Calu3 (cell line): ENCODE measurements around the gene THSD7B. TPM values are rescaled to one million over a fixed set of nuclear protein-coding genes. Genes with fewer than 3 reads are reported as not detected.

ENCODE experiments used
- BruUV-seq: library from RNA; stranded (reverse); fragments of 400-500 nt; replicated peaks from 2 replicates; lab custom pipeline; 2021; lab: Mats Ljungman, UMichigan
- CTCF ChIA-PET: fragments of 300-600 bp; sonication (Branson Sonifier 250); formaldehyde crosslinking; loops from one replicate; lab custom pipeline; 2022; ENCODE audit warnings: antibody characterized with exemption; lab: Charles Lee
- DNase-seq: peaks from one replicate; pipeline ENCODE4 v3.0.0; 2022
- H3K27ac Mint-ChIP-seq: one replicate; pipeline ENCODE4 v1.8.0; 2022; ENCODE audit warnings: mixed read lengths; ENCODE audit not compliant: unreplicated experiment
- H3K27me3 Mint-ChIP-seq: one replicate; pipeline ENCODE4 v1.8.0; 2022; ENCODE audit warnings: mixed read lengths; ENCODE audit not compliant: unreplicated experiment
- H3K36me3 Mint-ChIP-seq: one replicate; pipeline ENCODE4 v1.8.0; 2022; ENCODE audit warnings: mild to moderate bottlenecking, moderate library complexity, mixed read lengths; ENCODE audit not compliant: insufficient read depth, unreplicated experiment
- H3K4me1 Mint-ChIP-seq: one replicate; pipeline ENCODE4 v1.8.0; 2022; ENCODE audit warnings: mild to moderate bottlenecking, low read depth, mixed read lengths; ENCODE audit not compliant: unreplicated experiment
- H3K4me3 Mint-ChIP-seq: one replicate; pipeline ENCODE4 v1.8.0; 2022; ENCODE audit warnings: mild to moderate bottlenecking, low read depth, moderate library complexity, mixed read lengths; ENCODE audit not compliant: unreplicated experiment
- H3K9me3 Mint-ChIP-seq: one replicate; pipeline ENCODE4 v1.8.0; 2022; ENCODE audit warnings: low read depth, mixed read lengths; ENCODE audit not compliant: unreplicated experiment
- intact Hi-C: fragments of 100-400 bp; cut with micrococcal nuclease; formaldehyde crosslinking; loops from one replicate; pipeline ENCODE4 v1.10.0; 2022; ENCODE audit not compliant: unreplicated experiment
- total RNA-seq: library from RNA; stranded (reverse); gene quantifications from 2 replicates; pipeline ENCODE4 v1.2.3, GENCODE V29; 2022
- TF ChIP-seq, protein P1 (sequence below): fragments of 200-600 bp; IDR thresholded peaks from one replicate; pipeline ENCODE4 v1.8.0; 2022; ENCODE audit warnings: antibody characterized with exemption; ENCODE audit not compliant: unreplicated experiment

Gene THSD7B
- total RNA-seq, 1 experiment from 2014 or later: not detected

DNA sequence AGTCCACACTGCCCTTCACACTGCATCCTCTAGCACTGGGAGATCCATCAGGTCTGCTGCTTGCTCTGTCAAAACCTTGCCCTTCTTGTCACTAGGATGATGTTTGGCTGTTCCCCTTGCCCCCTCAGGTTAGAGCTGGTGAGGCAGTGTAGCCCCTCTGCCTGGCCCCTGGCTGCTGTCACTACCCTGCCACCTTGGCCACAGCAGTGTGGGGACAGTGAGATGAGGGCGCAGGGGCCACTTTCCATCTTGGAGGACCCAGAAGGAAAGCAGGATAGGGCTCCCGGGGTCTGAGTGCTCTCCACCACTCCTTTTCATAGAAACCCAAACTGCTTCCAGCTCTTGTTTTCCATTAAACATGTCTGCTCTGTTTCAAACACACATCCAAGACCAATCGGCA lies 19.9 kb downstream of the THSD7B start:
- no peaks in the 10 kb centered on the region for H3K27me3 Mint-ChIP-seq
- DNase-seq: no peak
- H3K9me3 Mint-ChIP-seq: peaks cover 5% of the 10 kb centered on the region
- H3K4me1 Mint-ChIP-seq: no peaks in the 10 kb centered on the region
- intact Hi-C loops: no loop called here
- TF ChIP-seq, protein P1, sequence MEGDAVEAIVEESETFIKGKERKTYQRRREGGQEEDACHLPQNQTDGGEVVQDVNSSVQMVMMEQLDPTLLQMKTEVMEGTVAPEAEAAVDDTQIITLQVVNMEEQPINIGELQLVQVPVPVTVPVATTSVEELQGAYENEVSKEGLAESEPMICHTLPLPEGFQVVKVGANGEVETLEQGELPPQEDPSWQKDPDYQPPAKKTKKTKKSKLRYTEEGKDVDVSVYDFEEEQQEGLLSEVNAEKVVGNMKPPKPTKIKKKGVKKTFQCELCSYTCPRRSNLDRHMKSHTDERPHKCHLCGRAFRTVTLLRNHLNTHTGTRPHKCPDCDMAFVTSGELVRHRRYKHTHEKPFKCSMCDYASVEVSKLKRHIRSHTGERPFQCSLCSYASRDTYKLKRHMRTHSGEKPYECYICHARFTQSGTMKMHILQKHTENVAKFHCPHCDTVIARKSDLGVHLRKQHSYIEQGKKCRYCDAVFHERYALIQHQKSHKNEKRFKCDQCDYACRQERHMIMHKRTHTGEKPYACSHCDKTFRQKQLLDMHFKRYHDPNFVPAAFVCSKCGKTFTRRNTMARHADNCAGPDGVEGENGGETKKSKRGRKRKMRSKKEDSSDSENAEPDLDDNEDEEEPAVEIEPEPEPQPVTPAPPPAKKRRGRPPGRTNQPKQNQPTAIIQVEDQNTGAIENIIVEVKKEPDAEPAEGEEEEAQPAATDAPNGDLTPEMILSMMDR: no peak
- H3K36me3 Mint-ChIP-seq: no peaks in the 10 kb centered on the region
- H3K27ac Mint-ChIP-seq: no peak overlapping the region
- CTCF ChIA-PET: no interaction called here
- BruUV-seq: no TSS peak
- H3K4me3 Mint-ChIP-seq: no peak overlapping the region

GRCh38 chr2:136787970-136788369 lies 22.6 kb downstream of the THSD7B start:
- Mint-ChIP-seq H3K36me3 (no peaks in the 10 kb centered on the region), H3K27me3 (no peaks in the 10 kb centered on the region), H3K9me3 (peaks cover 2% of the 10 kb centered on the region), H3K27ac (no peak overlapping the region), H3K4me1 (no peaks in the 10 kb centered on the region), H3K4me3 (no peak overlapping the region)
- no TSS peak for BruUV-seq
- TF ChIP-seq, protein P1: no peak
- CTCF ChIA-PET: no interaction called here
- intact Hi-C loops: no loop called here
- no peak for DNase-seq

GRCh38 chr2:136796339-136796738 lies 31.0 kb downstream of the THSD7B start:
- DNase-seq: no peak
- no peaks in the 10 kb centered on the region for H3K36me3 Mint-ChIP-seq
- H3K9me3 Mint-ChIP-seq: peaks cover 6% of the 10 kb centered on the region
- H3K27ac Mint-ChIP-seq: no peak overlapping the region
- H3K4me3 Mint-ChIP-seq: no peak overlapping the region
- CTCF ChIA-PET: no interaction called here
- no TSS peak for BruUV-seq
- H3K27me3 Mint-ChIP-seq: no peaks in the 10 kb centered on the region
- intact Hi-C loops: no loop called here
- TF ChIP-seq, protein P1: no peak
- H3K4me1 Mint-ChIP-seq: no peaks in the 10 kb centered on the region

DNA sequence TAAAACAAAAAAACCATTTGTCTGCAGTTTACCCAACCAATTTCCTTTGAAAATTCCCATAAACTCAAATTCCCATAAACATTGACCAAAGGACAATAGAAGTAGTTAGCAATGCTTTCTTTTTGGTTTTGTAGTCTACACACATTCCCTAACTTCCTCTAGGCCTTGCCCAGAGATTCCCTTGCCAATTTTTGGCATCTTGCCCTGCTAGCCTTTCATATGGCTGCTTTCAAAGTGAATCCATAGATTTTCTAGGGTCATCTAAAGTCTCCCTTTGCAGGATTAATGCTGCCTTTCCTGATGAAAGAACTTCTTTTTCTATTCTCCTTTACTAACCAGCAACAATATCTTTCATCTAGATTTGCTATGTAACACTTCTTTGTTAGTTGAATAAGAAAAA lies 33.4 kb downstream of the THSD7B start:
- no peak overlapping the region for H3K4me3 Mint-ChIP-seq
- no peaks in the 10 kb centered on the region for H3K4me1 Mint-ChIP-seq
- TF ChIP-seq, protein P1: no peak
- no TSS peak for BruUV-seq
- peaks cover 9% of the 10 kb centered on the region for H3K9me3 Mint-ChIP-seq
- DNase-seq: no peak
- CTCF ChIA-PET: no interaction called here
- no peaks in the 10 kb centered on the region for H3K36me3 Mint-ChIP-seq
- no peak overlapping the region for H3K27ac Mint-ChIP-seq
- intact Hi-C loops: no loop called here
- H3K27me3 Mint-ChIP-seq: no peaks in the 10 kb centered on the region

DNA sequence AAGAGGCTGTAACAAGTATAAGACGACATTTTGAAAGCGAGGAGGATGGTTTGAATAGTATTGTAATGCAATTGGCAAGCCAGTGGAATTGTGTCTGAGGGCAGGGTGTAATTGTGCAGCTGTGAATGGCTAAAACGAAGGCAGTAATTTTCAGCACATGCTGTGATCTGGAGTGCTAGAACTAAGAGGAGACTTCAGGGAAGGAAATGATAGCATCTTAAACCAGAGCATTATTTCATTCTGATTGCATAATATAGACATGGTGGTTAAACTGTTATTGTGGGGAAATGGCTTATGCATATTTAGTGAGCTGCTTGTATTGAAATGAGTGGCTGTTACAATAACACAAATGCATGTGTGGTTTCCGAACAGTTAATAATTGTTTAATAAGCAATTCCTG lies 36.3 kb downstream of the THSD7B start:
- CTCF ChIA-PET: no interaction called here
- Mint-ChIP-seq H3K27me3 (no peaks in the 10 kb centered on the region), H3K36me3 (no peaks in the 10 kb centered on the region), H3K9me3 (peaks cover 16% of the 10 kb centered on the region), H3K4me3 (no peak overlapping the region), H3K27ac (no peak overlapping the region), H3K4me1 (no peaks in the 10 kb centered on the region)
- no TSS peak for BruUV-seq
- TF ChIP-seq, protein P1: no peak
- no peak for DNase-seq
- intact Hi-C loops: no loop called here
